Measurements from ENCODE around the gene SOX13.

SOX13 gene

DNA sequence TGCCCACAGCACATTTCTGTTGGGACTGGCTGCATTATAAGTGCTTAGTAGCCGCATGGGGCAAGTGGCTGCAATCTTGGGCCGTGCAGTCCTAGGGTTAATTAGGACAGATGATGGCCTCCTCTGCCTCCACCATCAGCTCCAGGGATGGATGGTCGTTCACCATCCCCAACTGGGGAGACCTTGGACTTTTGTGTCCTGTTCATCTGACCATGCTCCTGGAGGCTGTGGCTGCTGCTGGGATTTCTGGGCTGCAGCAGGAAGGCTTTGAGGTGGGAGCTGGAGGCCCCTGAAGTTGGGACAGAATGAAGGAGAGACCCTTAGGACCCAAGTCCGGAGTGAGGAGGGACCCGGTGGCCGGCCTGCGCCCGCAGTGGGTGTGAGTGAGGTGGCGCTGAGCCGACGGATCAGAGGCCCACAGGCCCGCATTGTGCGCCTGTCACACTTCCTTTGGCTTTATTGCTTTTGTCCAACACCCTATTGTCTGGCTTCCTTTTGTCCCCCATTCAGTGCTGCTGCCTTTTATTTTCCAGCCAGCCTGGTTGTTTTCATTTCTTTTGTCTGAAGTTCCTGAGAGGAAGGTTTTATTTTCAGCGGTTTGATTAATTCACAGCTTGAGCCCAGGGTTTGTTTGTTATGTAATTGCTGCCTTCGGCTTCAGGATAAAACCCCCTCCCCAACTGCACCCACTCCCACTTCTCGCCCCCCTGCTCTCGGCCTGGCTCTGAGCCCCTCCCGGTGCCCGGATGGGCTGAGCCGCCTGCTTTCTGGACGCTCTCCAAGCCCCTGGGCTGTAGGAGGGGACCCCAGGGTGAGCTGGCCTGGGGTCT lies 35.6 kb downstream of the SOX13 start:
- DNase-seq = no peak

DNA sequence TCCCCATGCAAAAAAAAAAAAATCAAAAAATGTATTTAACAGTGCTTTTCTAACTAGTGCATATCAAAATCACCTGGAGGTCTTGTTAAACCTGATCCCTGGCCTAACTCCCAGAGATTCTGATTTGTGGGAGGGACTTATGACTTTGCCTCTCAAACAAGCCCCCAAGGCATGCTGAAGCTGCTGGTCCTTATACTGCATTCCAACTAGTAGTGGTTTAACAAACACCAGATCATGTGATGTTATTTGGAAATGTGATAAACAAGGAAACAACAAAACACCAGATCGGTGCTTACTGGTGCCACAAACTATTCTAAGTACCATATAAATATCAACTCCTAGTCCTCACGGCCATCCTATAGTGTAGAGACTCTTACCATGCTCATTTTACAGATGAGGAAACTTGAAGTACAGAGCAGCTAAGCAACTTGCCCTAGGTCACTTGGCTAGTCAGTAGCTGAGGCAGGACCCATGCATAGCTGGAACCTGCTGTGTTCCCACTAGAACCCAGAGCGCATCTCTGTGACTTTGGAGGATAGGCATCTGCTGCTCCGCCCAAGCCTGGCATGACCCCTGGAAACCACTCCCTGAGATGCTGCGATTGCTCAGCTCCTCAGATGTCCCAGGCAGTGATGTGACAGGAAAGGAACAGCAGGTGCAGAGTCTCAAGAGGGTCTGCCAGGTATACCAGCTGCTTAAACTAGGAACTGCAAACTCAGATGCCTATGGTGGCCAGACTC lies 38.1 kb downstream of the SOX13 start:
- no peak for DNase-seq

DNA sequence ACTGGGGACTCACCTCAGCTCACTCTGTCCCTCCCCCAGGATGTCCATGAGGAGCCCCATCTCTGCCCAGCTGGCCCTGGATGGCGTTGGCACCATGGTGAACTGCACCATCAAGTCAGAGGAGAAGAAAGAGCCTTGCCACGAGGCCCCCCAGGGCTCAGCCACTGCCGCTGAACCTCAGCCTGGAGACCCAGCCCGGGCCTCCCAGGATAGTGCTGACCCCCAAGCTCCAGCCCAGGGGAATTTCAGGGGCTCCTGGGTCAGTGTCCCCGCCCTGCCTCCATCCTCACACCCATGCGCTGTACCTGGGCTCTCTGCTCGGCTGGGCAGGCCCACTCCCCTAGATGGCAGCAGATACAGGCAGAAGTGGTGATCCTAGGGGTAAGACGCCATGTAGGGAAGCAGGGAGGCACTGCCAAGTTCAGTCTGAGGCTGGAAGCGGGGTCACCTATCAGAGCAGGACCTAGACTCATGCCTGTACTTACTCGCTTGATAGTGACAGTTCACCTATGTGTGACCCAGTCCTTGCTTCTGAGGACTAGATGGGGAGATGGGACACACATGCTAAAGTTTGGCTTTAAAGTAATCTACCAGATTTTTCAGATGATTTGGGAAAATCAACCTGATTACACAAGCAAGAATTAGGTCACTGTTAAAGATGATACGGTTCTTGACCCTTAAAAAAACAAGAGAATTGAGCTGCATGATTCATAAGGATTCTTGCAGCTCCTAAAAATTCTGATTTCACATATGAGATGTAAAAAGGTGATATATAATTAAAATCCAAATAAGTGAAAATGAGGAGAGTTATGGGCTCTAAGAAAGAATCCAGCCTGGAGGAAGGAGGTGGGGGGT lies 40.2 kb downstream of the SOX13 start:
- DNase-seq = no peak

DNA sequence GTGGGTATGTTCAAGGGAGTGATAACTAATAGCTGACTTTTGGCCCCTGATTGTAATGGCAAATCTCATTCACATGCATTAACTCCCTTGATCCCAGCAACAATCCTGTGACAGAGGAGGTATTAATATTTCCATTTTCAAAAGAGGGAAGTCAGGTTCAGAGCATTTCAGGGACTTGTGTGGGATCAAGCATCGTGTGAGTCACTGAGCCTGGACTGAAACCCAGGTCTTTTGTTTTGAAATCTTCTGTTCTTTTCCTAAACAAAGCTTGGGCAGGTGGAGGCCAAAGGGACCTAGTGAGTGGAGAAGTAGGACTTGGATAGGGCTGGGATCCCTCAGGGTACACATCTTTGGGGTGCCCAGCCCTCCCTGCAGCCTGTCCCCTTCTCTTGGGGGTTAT lies 41.0 kb downstream of the SOX13 start:
- DNase-seq = no peak

DNA sequence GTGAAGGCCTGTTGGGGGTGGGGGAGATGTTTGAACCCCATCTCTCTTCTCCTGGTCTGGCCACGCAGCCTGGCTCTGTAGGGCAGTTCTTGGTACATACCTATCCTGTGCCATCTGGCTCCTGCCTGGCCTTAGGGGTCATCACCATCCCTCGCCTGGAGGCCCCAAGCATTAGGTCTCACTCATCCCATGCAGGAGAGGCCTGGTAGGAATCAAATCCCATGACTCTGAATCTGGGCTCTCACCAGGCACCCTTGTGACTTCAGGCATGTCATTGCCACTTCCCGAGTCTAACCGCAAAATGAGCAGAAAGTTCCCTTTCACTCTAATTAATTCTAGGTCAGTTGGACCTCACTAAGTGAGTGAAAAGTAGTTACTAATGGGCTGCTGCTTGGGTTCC lies 41.7 kb downstream of the SOX13 start:
- DNase-seq = no peak

DNA sequence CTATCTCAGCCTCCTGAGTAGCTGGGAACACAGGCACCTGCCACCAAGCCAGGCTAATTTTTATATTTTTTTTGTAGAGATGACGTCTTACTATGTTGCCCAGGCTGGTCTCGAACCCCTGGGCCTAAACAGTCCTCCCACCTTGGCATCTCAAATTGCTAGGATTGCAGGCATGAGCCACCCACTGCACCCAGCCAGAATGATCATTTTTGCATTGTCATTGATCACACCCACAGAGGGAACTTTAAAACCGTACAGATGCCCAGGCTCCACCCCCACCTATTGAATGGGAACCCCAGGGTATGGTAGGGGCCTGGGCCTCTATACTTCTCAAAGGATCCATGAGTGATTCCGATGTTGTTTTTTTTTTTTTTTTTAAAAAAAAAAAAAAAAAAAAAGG lies 42.2 kb downstream of the SOX13 start:
- DNase-seq = no peak

GRCh38 chr1:204116539-204116938 lies 43.6 kb downstream of the SOX13 start:
- DNase-seq = no peak

DNA sequence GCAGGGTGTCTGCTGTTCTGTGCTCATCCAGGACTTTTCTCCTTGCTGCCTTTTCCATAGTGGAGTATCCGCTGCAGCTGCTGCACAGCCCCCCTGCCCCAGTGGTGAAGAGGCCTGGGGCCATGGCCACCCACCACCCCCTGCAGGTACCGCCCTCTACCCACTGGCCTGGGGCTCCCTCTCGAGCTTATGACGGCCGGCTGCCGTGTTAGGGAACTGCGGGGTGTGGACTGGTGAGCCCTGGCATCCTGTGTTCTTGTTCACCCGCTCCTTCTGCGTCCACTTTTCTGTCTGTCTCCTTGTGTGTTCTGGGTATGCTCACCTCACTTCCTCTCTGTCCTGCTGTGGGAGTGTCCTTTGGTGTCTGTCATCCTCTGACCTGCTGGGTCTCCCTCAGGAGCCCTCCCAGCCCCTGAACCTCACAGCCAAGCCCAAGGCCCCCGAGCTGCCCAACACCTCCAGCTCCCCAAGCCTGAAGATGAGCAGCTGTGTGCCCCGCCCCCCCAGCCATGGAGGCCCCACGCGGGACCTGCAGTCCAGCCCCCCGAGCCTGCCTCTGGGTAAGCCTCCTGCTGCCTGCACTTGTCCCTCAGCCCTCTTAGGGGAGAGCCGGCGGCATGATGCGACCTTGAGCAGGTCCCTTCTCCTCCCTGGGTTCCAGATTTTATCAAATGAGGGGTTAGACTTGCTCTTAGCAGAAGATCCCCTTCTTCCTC lies 49.1 kb downstream of the SOX13 start:
- DNase-seq = no peak

DNA sequence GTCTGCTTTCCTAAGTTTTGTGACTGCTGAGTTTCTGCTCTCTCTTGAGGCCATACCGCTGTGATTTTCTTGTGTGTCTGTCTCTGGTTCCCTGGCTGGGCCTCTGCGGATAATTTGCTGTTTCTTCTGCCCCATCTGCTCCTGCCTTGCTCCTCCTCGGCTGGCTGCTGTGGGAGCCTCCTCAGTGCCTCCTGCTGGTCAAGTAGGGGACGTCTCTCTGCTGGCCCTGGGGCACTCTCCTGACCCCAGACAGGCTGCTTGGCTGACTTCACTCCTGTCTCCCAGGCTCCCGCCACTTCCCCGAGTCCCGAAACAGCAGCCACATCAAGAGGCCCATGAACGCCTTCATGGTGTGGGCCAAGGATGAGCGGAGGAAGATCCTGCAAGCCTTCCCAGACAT lies 50.5 kb downstream of the SOX13 start:
- peak; percentile 12 for DNase-seq

GRCh38 chr1:204124639-204125038 lies 51.7 kb downstream of the SOX13 start:
- DNase-seq = no peak

GRCh38 chr1:204125759-204126351 lies 52.9 kb downstream of the SOX13 start:
- DNase-seq = no peak

DNA sequence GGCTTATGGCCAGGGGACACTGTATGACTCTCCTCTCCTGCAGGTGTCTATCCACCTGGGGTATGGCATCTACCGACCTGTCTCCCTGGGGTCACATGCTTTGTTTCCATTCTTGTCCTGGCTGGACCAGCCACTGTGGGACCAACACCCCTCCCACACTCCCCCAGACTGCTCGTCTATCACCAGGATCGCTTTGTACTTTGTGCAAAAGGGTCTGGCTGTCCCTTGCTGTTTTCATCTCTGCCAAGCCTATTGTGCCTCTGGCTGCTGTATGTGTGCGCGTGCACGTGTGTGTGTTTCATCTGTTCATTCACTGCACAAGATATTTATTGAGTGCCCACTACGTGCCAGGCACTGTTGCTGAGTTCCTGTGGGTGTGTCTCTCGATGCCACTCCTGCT lies 53.5 kb downstream of the SOX13 start:
- no peak for DNase-seq

DNA sequence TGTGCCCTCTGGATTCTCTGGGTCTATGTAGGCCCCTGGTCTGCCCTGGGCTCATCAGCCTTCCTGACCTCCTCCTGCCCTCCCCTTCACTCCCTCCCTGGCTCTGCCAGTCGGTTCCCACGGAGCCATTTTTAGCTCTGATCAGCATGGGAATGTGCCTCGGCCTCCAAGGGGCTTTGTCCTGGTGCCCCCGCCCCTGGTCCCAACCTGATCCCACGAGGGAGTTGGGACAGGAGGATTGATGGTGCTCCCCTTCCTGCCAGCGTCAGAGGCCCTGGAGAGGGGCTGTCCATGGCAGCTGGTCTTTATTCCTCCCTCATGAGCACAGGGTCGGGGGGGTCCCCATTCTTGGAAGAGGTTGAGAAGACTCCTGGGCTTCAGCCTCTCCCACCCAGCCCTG lies 54.0 kb downstream of the SOX13 start:
- no peak for DNase-seq

DNA sequence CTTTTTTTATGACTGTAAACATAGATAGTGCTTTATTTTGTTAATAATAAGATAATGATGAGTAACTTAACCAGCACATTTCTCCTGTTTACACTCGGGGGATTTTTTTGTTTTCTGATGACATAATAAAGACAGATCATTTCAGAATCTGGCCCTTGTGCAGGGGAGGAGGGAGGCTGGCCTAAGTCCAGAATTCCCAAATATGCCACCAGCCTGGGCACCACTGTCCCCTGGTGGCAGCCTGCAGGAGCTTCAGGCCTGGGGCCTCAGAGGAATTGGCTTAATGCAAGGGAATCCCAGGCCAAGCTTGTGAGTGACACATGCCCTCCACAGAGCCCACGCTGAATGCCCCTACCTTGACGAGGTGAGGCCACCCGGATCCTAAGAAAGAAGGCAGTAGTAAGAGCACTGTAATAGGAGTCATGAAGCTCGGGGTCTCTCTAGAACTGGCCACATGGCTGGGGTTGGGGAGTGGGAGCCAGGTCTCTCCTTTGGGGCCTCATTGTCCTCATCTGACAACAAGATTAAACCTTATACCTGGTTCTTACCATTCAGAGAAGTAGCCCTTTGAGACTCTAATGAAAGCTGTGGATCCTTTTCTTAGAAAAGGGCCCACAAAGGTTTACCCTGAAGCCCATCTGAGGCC lies 54.8 kb downstream of the SOX13 start:
- DNase-seq = peak; percentile 25

GRCh38 chr1:204128464-204128963 lies 55.6 kb downstream of the SOX13 start:
- no peak for DNase-seq

- DNase-seq = peak; percentile 74
Observed at GRCh38 chr1:204128964-204129896, 56.3 kb downstream of the SOX13 start.

- DNase-seq = no peak
Observed at GRCh38 chr1:204130178-204130577, 57.3 kb downstream of the SOX13 start.

DNA sequence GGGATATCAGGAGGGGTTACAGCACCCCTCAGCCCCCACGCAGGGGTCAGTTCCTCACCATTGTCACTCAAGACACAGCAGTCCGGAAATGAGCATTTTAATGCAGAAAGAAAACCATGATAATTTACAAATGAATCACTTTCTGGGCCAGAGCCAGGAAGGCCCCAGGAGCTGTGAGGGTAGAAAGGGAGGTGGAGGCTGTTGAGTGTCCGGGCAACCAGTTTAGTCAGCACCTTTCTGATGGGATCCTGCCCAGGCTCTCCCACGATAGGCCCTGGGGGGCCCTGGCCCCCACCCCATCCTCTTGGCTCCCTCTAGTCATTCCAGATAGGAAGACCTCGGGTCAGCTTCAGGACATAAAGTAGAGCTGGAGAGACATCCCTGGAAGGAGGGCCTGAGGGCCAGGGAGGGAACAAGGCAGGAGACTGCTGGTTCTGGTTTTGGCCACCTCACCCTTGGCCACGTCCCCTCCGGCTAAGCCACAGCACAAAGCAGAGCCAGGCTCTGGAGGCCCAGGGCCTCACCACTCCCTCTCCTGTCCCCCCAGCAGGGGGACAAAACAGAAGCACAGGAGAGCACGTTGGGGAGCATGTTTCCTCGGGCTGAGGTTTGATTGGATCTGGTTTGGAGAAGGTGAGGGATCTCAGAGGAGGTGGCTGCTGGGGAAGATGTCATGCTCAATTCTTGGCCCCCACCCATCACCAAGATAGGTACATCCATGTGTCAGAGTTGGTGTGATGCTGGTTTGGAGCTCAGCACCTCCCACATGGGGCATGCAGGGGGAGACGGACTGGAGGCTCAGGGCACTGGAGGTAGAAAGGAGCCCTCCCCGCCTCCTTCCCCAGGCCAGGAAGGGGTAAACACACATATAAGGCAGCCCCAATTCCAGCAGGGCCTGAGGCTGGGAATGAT lies 58.3 kb downstream of the SOX13 start:
- no peak for DNase-seq

- no peak for DNase-seq
Observed at GRCh38 chr1:204131978-204132377, 59.1 kb downstream of the SOX13 start.
